ENCODE measurements around the gene SLK.

- TF ChIP-seq ZSCAN20 (CRISPR knock-in tag; IDR thresholded peaks at IDR 0.05; ENCODE audit: borderline replicate concordance) (no peak), CREB1 (IDR thresholded peaks at IDR 0.05) (no peak), CREB1 (CRISPR knock-in tag; IDR thresholded peaks at IDR 0.05) (no peak), SAP130 (CRISPR knock-in tag; IDR thresholded peaks at IDR 0.05; ENCODE audit: low read depth) (no peak), USF2 (IDR thresholded peaks at IDR 0.05; ENCODE audit: low read depth, low read length) (no peak), USF2 (CRISPR knock-in tag; IDR thresholded peaks at IDR 0.05; ENCODE audit: borderline replicate concordance) (no peak), CTCF (CRISPR knock-in tag; IDR thresholded peaks at IDR 0.05) (no peak), KLF9 (CRISPR knock-in tag; IDR thresholded peaks at IDR 0.05; ENCODE audit: low read depth) (no peak)
- TF ChIP-seq, protein P1, sequence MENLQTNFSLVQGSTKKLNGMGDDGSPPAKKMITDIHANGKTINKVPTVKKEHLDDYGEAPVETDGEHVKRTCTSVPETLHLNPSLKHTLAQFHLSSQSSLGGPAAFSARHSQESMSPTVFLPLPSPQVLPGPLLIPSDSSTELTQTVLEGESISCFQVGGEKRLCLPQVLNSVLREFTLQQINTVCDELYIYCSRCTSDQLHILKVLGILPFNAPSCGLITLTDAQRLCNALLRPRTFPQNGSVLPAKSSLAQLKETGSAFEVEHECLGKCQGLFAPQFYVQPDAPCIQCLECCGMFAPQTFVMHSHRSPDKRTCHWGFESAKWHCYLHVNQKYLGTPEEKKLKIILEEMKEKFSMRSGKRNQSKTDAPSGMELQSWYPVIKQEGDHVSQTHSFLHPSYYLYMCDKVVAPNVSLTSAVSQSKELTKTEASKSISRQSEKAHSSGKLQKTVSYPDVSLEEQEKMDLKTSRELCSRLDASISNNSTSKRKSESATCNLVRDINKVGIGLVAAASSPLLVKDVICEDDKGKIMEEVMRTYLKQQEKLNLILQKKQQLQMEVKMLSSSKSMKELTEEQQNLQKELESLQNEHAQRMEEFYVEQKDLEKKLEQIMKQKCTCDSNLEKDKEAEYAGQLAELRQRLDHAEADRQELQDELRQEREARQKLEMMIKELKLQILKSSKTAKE (CRISPR knock-in tag; IDR thresholded peaks at IDR 0.05; ENCODE audit: borderline replicate concordance) = no peak
These were observed 76.4 kb downstream of the SLK start for GRCh38 chr10:104043185-104043830.

Measured in HepG2 (cell line).